Measurements from ENCODE around the gene MPIG6B.
A peak's percentile ranks its signal among the peaks of the same experiment; 100 is the strongest.

MPIG6B gene

GRCh38 chr6:31723245-31723979, at the start of gene MPIG6B:
MPIG6B (plus strand) TSS chr6:31723373; CDS start chr6:31723384, 11 bp downstream.
- no peak for DNase-seq

- no peak for DNase-seq
Observed at GRCh38 chr6:31676322-31676903, 46.8 kb upstream of the MPIG6B start.

- DNase-seq, result no peak
Observed at GRCh38 chr6:31676904-31677303, 46.3 kb upstream of the MPIG6B start.

GRCh38 chr6:31677955-31678354, 45.2 kb upstream of the MPIG6B start:
- no peak for DNase-seq

- peak; percentile 90 for DNase-seq
Observed at GRCh38 chr6:31680226-31681134, 42.7 kb upstream of the MPIG6B start, which contains the start of gene LY6G5C. LY6G5C (minus strand) TSS chr6:31681067; CDS start chr6:31680373, 694 bp downstream.

GRCh38 chr6:31681135-31681671, 42.0 kb upstream of the MPIG6B start:
- DNase-seq, result peak; percentile 47

GRCh38 chr6:31683591-31683990, 39.6 kb upstream of the MPIG6B start:
- no peak for DNase-seq

GRCh38 chr6:31686483-31686882, 36.7 kb upstream of the MPIG6B start:
- DNase-seq, result no peak

- DNase-seq, result no peak
Observed at GRCh38 chr6:31687321-31687720, 35.9 kb upstream of the MPIG6B start.

GRCh38 chr6:31687860-31688693, 35.1 kb upstream of the MPIG6B start:
- DNase-seq, result no peak

- DNase-seq, result no peak
Observed at GRCh38 chr6:31689249-31690110, 33.7 kb upstream of the MPIG6B start.

- DNase-seq, result no peak
Observed at GRCh38 chr6:31690231-31691077, 32.7 kb upstream of the MPIG6B start.

GRCh38 chr6:31691078-31691463, 32.1 kb upstream of the MPIG6B start:
- no peak for DNase-seq

GRCh38 chr6:31691564-31692108, 31.5 kb upstream of the MPIG6B start:
- no peak for DNase-seq

- DNase-seq, result no peak
Observed at GRCh38 chr6:31692353-31692752, 30.8 kb upstream of the MPIG6B start.

GRCh38 chr6:31692886-31693285, 30.3 kb upstream of the MPIG6B start:
- DNase-seq, result no peak

- DNase-seq, result no peak
Observed at GRCh38 chr6:31693535-31693934, 29.6 kb upstream of the MPIG6B start.

GRCh38 chr6:31697555-31697954, 25.6 kb upstream of the MPIG6B start:
- DNase-seq, result no peak

- DNase-seq, result no peak
Observed at GRCh38 chr6:31700740-31701401, 22.3 kb upstream of the MPIG6B start.
